HepG2 (cell line): ENCODE data around the gene CDK3. TPM values are rescaled to one million over a fixed set of nuclear protein-coding genes. Genes with fewer than 3 reads are reported as not detected.

Source experiments
- CCDC6 ChIP-seq: sonication (generic); formaldehyde crosslinking; IDR thresholded peaks from 2 replicates; pipeline ENCODE4 v1.8.1; 2022; ENCODE audit warnings: mild to moderate bottlenecking, missing genetic modification reagents, moderate library complexity
- HDAC2 ChIP-seq: sonication (generic); formaldehyde crosslinking; IDR thresholded peaks from 2 replicates; pipeline ENCODE4 v1.4.0; 2020; ENCODE audit warnings: missing genetic modification reagents
- HNRNPLL ChIP-seq: fragments of 200-400 bp; formaldehyde crosslinking; IDR thresholded peaks from 2 replicates; pipeline ENCODE4 v1.6.1; 2017; ENCODE audit warnings: mild to moderate bottlenecking, low read depth, low read length; ENCODE audit not compliant: poor library complexity, severe bottlenecking
- KMT2A ChIP-seq: sonication (generic); formaldehyde crosslinking; IDR thresholded peaks from 2 replicates; pipeline ENCODE4 v1.4.0; 2020; ENCODE audit warnings: missing genetic modification reagents
- PATZ1 ChIP-seq: sonication (generic); formaldehyde crosslinking; IDR thresholded peaks from 2 replicates; pipeline ENCODE4 v1.4.0; 2020; ENCODE audit warnings: missing genetic modification reagents
- PHB2 ChIP-seq: fragments of 450-650 bp; IDR thresholded peaks from 2 replicates; pipeline ENCODE4 v1.6.1; 2018; ENCODE audit not compliant: partially characterized antibody
- PHF5A ChIP-seq: IDR thresholded peaks from one replicate; pipeline ENCODE4 v1.6.1; 2018; ENCODE audit warnings: low read depth, missing genetic modification reagents; ENCODE audit not compliant: unreplicated experiment
- SP4 ChIP-seq: sonication (generic); formaldehyde crosslinking; IDR thresholded peaks from 2 replicates; pipeline ENCODE4 v1.8.1; 2023; ENCODE audit warnings: mild to moderate bottlenecking, missing genetic modification reagents
- ZBTB20 ChIP-seq: sonication (generic); formaldehyde crosslinking; IDR thresholded peaks from 2 replicates; pipeline ENCODE4 v1.8.1; 2023; ENCODE audit warnings: missing genetic modification reagents, low read depth, mild to moderate bottlenecking, borderline replicate concordance
- ZKSCAN1 ChIP-seq: fragments of 150-350 bp; IDR thresholded peaks from 2 replicates; pipeline ENCODE4 v1.6.1; 2014; ENCODE audit warnings: low read length
- ZNF10 ChIP-seq: sonication (generic); formaldehyde crosslinking; IDR thresholded peaks from 2 replicates; pipeline ENCODE4 v1.4.0; 2020; ENCODE audit warnings: mild to moderate bottlenecking, low read depth, missing genetic modification reagents, borderline replicate concordance
- ZNF138 ChIP-seq: sonication (generic); formaldehyde crosslinking; IDR thresholded peaks from 2 replicates; pipeline ENCODE4 v1.5.0; 2020; ENCODE audit warnings: mild to moderate bottlenecking, low read depth, missing genetic modification reagents
- ZNF160 ChIP-seq: sonication (generic); formaldehyde crosslinking; IDR thresholded peaks from 2 replicates; pipeline ENCODE4 v1.8.0; 2022; ENCODE audit warnings: mild to moderate bottlenecking, inconsistent platforms, missing genetic modification reagents
- ZNF224 ChIP-seq: sonication (generic); formaldehyde crosslinking; IDR thresholded peaks from 2 replicates; pipeline ENCODE4 v1.5.0; 2020; ENCODE audit warnings: mild to moderate bottlenecking, missing genetic modification reagents
- ZNF282 ChIP-seq: fragments of 450-650 bp; IDR thresholded peaks from 2 replicates; pipeline ENCODE4 v1.6.1; 2018; ENCODE audit not compliant: partially characterized antibody
- polyA plus RNA-seq, 8 experiments: library from polyadenylated mRNA; depleted of rRNA in 3 of 8; stranded (reverse) in 7 of 8; unstranded in 1 of 8; fragments of >200 nt; fragmentation: Illumina TruSeq in 4 of 8; extraction: Trizol in 4 of 8; gene quantifications; 2 replicates each; pipeline versions ENCODE4 v1.2.1 to v1.2.3, GENCODE V29; 2011 to 2016; ENCODE audit warnings: low read depth in 4 of 8, missing spikeins in 1 of 8, mixed read lengths in 1 of 8; ENCODE audit not compliant: insufficient read depth in 1 of 8
- total RNA-seq, 5 experiments: library from RNA; depleted of rRNA; stranded (reverse); fragments of >200 nt; fragmentation: Illumina TruSeq; extraction: Trizol; gene quantifications; 2 replicates each; pipeline ENCODE4 v1.2.3, GENCODE V29; 2016; ENCODE audit warnings: low read depth in 1 of 5
- TF ChIP-seq, protein P1 (sequence below): sonication (generic); formaldehyde crosslinking; IDR thresholded peaks from 2 replicates; pipeline ENCODE4 v1.5.1; 2020; ENCODE audit warnings: mild to moderate bottlenecking, missing genetic modification reagents, moderate library complexity
- TF ChIP-seq, protein P2 (sequence below): sonication (generic); formaldehyde crosslinking; IDR thresholded peaks from 2 replicates; pipeline ENCODE4 v1.4.0; 2020; ENCODE audit warnings: missing genetic modification reagents, mild to moderate bottlenecking, borderline replicate concordance
- TF ChIP-seq, protein P3 (sequence below): sonication (generic); formaldehyde crosslinking; IDR thresholded peaks from 2 replicates; pipeline ENCODE4 v1.5.1; 2020; ENCODE audit warnings: missing genetic modification reagents, mild to moderate bottlenecking, borderline replicate concordance
- TF ChIP-seq, protein P4 (sequence below): sonication (generic); formaldehyde crosslinking; IDR thresholded peaks from 2 replicates; pipeline ENCODE4 v1.4.0; 2020; ENCODE audit warnings: missing genetic modification reagents

CDK3 gene
- total and polyA plus RNA-seq, 2 of the 13 experiments (the other 11 are each of a cell fraction or from before 2014, with no cell fraction given): 5.8 to 11.4 TPM

GRCh38 chr17:76014100-76014924, 13.7 kb downstream of the CDK3 start (continued):
- peak; percentile 51 for TF ChIP-seq PATZ1 (CRISPR knock-in tag)
- TF ChIP-seq ZBTB20 (CRISPR knock-in tag): 0 out of 2 replicates have a peak, but pooled peaks have one; percentile 28
- TF ChIP-seq ZNF160: no peak
- TF ChIP-seq, protein P1, sequence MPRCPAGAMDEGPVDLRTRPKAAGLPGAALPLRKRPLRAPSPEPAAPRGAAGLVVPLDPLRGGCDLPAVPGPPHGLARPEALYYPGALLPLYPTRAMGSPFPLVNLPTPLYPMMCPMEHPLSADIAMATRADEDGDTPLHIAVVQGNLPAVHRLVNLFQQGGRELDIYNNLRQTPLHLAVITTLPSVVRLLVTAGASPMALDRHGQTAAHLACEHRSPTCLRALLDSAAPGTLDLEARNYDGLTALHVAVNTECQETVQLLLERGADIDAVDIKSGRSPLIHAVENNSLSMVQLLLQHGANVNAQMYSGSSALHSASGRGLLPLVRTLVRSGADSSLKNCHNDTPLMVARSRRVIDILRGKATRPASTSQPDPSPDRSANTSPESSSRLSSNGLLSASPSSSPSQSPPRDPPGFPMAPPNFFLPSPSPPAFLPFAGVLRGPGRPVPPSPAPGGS (CRISPR knock-in tag): no peak
- TF ChIP-seq, protein P2, sequence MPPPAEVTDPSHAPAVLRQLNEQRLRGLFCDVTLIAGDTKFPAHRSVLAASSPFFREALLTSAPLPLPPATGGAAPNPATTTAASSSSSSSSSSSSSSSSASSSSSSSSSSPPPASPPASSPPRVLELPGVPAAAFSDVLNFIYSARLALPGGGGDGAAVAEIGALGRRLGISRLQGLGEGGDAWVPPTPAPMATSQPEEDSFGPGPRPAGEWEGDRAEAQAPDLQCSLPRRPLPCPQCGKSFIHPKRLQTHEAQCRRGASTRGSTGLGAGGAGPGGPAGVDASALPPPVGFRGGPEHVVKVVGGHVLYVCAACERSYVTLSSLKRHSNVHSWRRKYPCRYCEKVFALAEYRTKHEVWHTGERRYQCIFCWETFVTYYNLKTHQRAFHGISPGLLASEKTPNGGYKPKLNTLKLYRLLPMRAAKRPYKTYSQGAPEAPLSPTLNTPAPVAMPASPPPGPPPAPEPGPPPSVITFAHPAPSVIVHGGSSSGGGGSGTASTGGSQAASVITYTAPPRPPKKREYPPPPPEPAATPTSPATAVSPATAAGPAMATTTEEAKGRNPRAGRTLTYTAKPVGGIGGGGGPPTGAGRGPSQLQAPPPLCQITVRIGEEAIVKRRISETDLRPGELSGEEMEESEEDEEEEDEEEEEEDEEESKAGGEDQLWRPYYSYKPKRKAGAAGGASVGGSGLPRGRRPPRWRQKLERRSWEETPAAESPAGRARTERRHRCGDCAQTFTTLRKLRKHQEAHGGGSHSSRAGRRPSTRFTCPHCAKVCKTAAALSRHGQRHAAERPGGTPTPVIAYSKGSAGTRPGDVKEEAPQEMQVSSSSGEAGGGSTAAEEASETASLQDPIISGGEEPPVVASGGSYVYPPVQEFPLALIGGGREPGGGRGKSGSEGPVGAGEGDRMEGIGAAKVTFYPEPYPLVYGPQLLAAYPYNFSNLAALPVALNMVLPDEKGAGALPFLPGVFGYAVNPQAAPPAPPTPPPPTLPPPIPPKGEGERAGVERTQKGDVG (CRISPR knock-in tag): 0 out of 2 replicates have a peak, but pooled peaks have one; percentile 23
- no peak for TF ChIP-seq CCDC6
- no peak for TF ChIP-seq ZNF138 (CRISPR knock-in tag)
- TF ChIP-seq ZNF282: no peak
- peak; percentile 18; the same call in 1 of the 2 replicates for TF ChIP-seq KMT2A (CRISPR knock-in tag)
- peak; percentile 47; the same call in 1 of the 2 replicates for TF ChIP-seq SP4
- TF ChIP-seq, protein P3, sequence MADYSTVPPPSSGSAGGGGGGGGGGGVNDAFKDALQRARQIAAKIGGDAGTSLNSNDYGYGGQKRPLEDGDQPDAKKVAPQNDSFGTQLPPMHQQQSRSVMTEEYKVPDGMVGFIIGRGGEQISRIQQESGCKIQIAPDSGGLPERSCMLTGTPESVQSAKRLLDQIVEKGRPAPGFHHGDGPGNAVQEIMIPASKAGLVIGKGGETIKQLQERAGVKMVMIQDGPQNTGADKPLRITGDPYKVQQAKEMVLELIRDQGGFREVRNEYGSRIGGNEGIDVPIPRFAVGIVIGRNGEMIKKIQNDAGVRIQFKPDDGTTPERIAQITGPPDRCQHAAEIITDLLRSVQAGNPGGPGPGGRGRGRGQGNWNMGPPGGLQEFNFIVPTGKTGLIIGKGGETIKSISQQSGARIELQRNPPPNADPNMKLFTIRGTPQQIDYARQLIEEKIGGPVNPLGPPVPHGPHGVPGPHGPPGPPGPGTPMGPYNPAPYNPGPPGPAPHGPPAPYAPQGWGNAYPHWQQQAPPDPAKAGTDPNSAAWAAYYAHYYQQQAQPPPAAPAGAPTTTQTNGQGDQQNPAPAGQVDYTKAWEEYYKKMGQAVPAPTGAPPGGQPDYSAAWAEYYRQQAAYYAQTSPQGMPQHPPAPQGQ (CRISPR knock-in tag): no peak
- TF ChIP-seq HDAC2 (CRISPR knock-in tag): peak; percentile 41; the same call in 1 of the 2 replicates
- no peak for TF ChIP-seq PHB2
- no peak for TF ChIP-seq PHF5A (CRISPR knock-in tag)
- peak; percentile 58 for TF ChIP-seq HNRNPLL
- TF ChIP-seq, protein P4, sequence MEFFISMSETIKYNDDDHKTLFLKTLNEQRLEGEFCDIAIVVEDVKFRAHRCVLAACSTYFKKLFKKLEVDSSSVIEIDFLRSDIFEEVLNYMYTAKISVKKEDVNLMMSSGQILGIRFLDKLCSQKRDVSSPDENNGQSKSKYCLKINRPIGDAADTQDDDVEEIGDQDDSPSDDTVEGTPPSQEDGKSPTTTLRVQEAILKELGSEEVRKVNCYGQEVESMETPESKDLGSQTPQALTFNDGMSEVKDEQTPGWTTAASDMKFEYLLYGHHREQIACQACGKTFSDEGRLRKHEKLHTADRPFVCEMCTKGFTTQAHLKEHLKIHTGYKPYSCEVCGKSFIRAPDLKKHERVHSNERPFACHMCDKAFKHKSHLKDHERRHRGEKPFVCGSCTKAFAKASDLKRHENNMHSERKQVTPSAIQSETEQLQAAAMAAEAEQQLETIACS (CRISPR knock-in tag): no peak
- no peak for TF ChIP-seq ZKSCAN1
- TF ChIP-seq ZNF10 (CRISPR knock-in tag): no peak
- 0 out of 2 replicates have a peak, but pooled peaks have one; percentile 77 for TF ChIP-seq ZNF224 (CRISPR knock-in tag)
